Neural cell (in vitro differentiated cells): ENCODE data around the gene PRKACA. TPM values are rescaled to one million over a fixed set of nuclear protein-coding genes. Genes with fewer than 3 reads are reported as not detected.

Experiments
- H2AFZ ChIP-seq: fragments of 200-600, 300-800 bp; sonication (generic), shearing (Covaris generic); 2 replicates; pipeline ENCODE4 v1.6.0; 2014; ENCODE audit warnings: low read depth, mild to moderate bottlenecking, antibody characterized with exemption, low read length, moderate library complexity
- H3F3A ChIP-seq: fragments of 200-600 bp; shearing (Covaris generic); 2 replicates; pipeline ENCODE4 v1.6.1; 2016; ENCODE audit warnings: mild to moderate bottlenecking, moderate library complexity, mixed read lengths, antibody characterized with exemption, low read length; ENCODE audit not compliant: insufficient read depth, poor library complexity, severe bottlenecking
- H3K27ac ChIP-seq: fragments of 200-600, 300-800 bp; sonication (generic), shearing (Covaris generic); 2 replicates; pipeline ENCODE4 v1.5.1; 2014; ENCODE audit warnings: mild to moderate bottlenecking, low read length, moderate library complexity
- H3K27me3 ChIP-seq: fragments of 300-800, 200-600 bp; sonication (generic), shearing (Covaris generic); 2 replicates; pipeline ENCODE4 v1.6.0; 2014; ENCODE audit warnings: mild to moderate bottlenecking, low read depth, low read length, moderate library complexity; ENCODE audit not compliant: insufficient read depth
- H3K36me3 ChIP-seq: fragments of 300-800, 200-600 bp; sonication (generic), shearing (Covaris generic); 2 replicates; pipeline ENCODE4 v1.5.1; 2014; ENCODE audit warnings: mild to moderate bottlenecking, antibody characterized with exemption, low read length, moderate library complexity; ENCODE audit not compliant: insufficient read depth
- H3K4me2 ChIP-seq: fragments of 300-800, 200-600 bp; sonication (generic), shearing (Covaris generic); 2 replicates; pipeline ENCODE4 v1.6.0; 2014; ENCODE audit warnings: mild to moderate bottlenecking, low read length
- H3K4me3 ChIP-seq: fragments of 300-800, 200-600 bp; sonication (generic), shearing (Covaris generic); 2 replicates; pipeline ENCODE4 v1.5.1; 2014; ENCODE audit warnings: mild to moderate bottlenecking, low read length, moderate library complexity
- H3K79me2 ChIP-seq: fragments of 200-600 bp; shearing (Covaris generic); replicated peaks from 2 replicates; pipeline ENCODE4 v1.6.0; 2014; ENCODE audit warnings: mild to moderate bottlenecking, low read length, moderate library complexity; ENCODE audit not compliant: insufficient read depth
- H3K9ac ChIP-seq: fragments of 300-800, 200-600 bp; sonication (generic), shearing (Covaris generic); 2 replicates; pipeline ENCODE4 v1.6.1; 2016; ENCODE audit warnings: mild to moderate bottlenecking, low read length, mixed read lengths
- H3K9me2 ChIP-seq: fragments of 200-600 bp; shearing (Covaris generic); 2 replicates; pipeline ENCODE4 v1.6.1; 2016; ENCODE audit warnings: mild to moderate bottlenecking, low read length, mixed read lengths; ENCODE audit not compliant: insufficient read depth
- H3K9me3 ChIP-seq: fragments of 200-600, 300-800 bp; sonication (generic), shearing (Covaris generic); 2 replicates; pipeline ENCODE4 v1.6.1; 2016; ENCODE audit warnings: mild to moderate bottlenecking, mixed run types, low read length, moderate library complexity, mixed read lengths
- H4K20me1 ChIP-seq: fragments of 200-600 bp; shearing (Covaris generic); 2 replicates; pipeline ENCODE4 v1.6.1; 2016; ENCODE audit warnings: mild to moderate bottlenecking, mixed run types; ENCODE audit not compliant: insufficient read depth
- EP300 ChIP-seq: fragments of 450-650 bp; conservative IDR thresholded peaks from 2 replicates; pipeline ENCODE4 v1.6.1; 2014; ENCODE audit warnings: antibody characterized with exemption, mild to moderate bottlenecking, moderate library complexity; ENCODE audit not compliant: poor library complexity, severe bottlenecking
- EZH2 ChIP-seq: fragments of 200-600, 300-800 bp; shearing (Covaris generic), sonication (generic); IDR thresholded peaks from 2 replicates; pipeline ENCODE4 v1.6.1; 2014; ENCODE audit warnings: antibody characterized with exemption, low read length, borderline replicate concordance, mild to moderate bottlenecking; ENCODE audit not compliant: insufficient read depth, poor library complexity, severe bottlenecking
- MXI1 ChIP-seq: fragments of 450-650 bp; conservative IDR thresholded peaks from 2 replicates; pipeline ENCODE4 v1.6.1; 2014; ENCODE audit warnings: antibody characterized with exemption, mild to moderate bottlenecking; ENCODE audit not compliant: poor library complexity, severe bottlenecking
- POLR2AphosphoS5 ChIP-seq: IDR thresholded peaks from 2 replicates; pipeline ENCODE4 v1.6.1; 2012
- RAD21 ChIP-seq: fragments of 450-650 bp; conservative IDR thresholded peaks from 2 replicates; pipeline ENCODE4 v1.6.1; 2014; ENCODE audit warnings: antibody characterized with exemption, mild to moderate bottlenecking, moderate library complexity
- SMC3 ChIP-seq: fragments of 450-650 bp; conservative IDR thresholded peaks from 2 replicates; pipeline ENCODE4 v1.6.1; 2014; ENCODE audit warnings: antibody characterized with exemption, mild to moderate bottlenecking, moderate library complexity; ENCODE audit not compliant: poor library complexity
- TAF1 ChIP-seq: IDR thresholded peaks from 2 replicates; pipeline ENCODE4 v1.6.1; 2012; ENCODE audit warnings: low read depth
- polyA plus RNA-seq: library from polyadenylated mRNA; depleted of rRNA; stranded (reverse); fragments of >200 nt; gene quantifications from 2 replicates; pipeline ENCODE4 v1.2.3, GENCODE V29; 2014
- TF ChIP-seq, protein P1 (sequence below): IDR thresholded peaks from 2 replicates; pipeline ENCODE4 v1.6.1; 2012; ENCODE audit warnings: borderline replicate concordance
- TF ChIP-seq, protein P2 (sequence below): fragments of 450-650 bp; IDR thresholded peaks from 2 replicates; pipeline ENCODE4 v1.5.1; 2014; ENCODE audit warnings: antibody characterized with exemption, mild to moderate bottlenecking, moderate library complexity; ENCODE audit not compliant: poor library complexity, severe bottlenecking

PRKACA gene
- polyA plus RNA-seq, 1 donor from 2014 or later, result 11.7 TPM

DNA sequence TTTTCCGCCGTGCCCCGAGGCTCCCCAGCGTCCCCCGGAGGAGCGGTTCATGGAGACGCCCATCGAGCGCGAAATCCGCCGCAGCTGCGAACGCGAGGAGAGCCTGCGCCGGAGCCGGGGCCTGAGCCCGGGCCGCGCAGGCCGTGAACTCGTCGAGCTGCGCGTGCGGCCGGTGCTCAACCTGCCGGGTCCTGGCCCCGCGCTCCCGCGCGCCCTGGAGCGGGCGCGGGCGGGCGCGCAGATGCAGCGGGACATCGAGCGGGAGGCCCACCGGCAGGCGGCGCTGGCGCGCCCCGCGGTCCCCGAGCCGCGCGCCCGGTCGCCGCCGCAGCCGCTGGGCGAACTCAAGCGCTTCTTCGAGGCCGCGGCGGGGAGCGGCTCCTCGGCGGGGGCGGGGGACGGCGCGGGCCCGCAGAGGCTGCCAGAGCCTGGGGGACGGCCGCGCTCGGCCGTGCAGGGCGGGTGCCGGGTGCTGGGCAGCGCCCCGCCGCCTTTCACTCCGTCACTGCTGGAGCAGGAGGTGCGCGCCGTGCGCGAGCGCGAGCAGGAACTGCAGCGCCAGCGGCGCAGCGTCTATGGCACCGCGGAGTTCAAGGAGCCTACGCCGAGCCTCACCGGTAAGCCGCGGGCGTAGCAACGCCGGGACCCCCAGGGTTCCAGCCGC lies 44.2 kb downstream of the PRKACA start:
- no peaks in the 10 kb centered on the region for H3K36me3 ChIP-seq

DNA sequence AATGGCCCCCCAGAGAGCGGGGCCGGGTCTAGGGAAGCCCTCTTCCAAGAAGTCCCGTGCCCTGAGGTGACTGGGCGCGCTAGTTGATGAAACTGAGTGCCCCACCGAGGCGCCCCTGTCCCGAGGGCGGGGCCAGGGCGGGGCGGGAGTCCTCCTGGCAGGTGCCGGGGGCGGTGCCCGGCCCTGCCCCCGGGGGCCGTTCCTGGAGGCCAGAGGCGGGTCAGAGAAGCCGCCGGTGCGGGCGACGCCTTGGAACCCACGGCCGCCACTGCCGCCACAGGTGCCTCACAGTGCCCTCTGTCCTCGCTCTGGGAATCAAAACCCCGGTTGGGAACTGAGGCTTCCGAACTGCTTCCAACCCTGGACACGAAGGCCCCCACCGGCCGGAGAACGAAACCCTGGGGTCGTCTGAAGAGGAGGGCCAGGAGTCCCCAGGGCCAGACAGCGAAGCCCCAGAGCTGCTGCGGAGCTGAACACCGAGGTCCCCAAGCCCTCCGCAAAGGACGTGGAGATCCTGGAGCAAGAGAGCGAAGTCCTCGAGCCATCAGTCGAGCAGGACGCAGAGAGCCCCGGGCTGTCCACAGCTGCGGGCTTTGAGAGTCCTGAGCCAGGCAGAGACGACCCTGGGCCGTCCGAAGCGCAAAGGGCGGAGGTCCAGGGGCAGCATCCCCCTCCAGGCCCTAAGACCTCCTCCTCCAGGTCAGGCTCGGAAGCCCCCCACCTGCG lies 44.9 kb downstream of the PRKACA start, which contains the start of gene MISP3:
MISP3 (plus strand) TSS at position 252 of the 726 bp plus-strand sequence. CDS start 524 bp downstream, outside the sequence.
- peak within 1 kb of the TSS; percentile 53 for H3K27ac ChIP-seq
- no peaks in the 10 kb centered on the region for H3F3A ChIP-seq
- H3K4me3 ChIP-seq, result peak within 1 kb of the TSS; percentile 87
- H3K9me2 ChIP-seq, result no peaks in the 10 kb centered on the region
- no peaks in the 10 kb centered on the region for H3K36me3 ChIP-seq
- no peaks in the 10 kb centered on the region for H4K20me1 ChIP-seq
- H3K4me2 ChIP-seq, result no peak within 1 kb of the TSS
- H3K79me2 ChIP-seq, result no peaks in the 10 kb centered on the region
- H3K9ac ChIP-seq, result peak within 1 kb of the TSS; percentile 69
- H3K9me3 ChIP-seq, result no peaks in the 10 kb centered on the region
- H2AFZ ChIP-seq, result peak within 1 kb of the TSS; percentile 60
- peaks cover 15% of the 10 kb centered on the region for H3K27me3 ChIP-seq
- TF ChIP-seq, protein P1, sequence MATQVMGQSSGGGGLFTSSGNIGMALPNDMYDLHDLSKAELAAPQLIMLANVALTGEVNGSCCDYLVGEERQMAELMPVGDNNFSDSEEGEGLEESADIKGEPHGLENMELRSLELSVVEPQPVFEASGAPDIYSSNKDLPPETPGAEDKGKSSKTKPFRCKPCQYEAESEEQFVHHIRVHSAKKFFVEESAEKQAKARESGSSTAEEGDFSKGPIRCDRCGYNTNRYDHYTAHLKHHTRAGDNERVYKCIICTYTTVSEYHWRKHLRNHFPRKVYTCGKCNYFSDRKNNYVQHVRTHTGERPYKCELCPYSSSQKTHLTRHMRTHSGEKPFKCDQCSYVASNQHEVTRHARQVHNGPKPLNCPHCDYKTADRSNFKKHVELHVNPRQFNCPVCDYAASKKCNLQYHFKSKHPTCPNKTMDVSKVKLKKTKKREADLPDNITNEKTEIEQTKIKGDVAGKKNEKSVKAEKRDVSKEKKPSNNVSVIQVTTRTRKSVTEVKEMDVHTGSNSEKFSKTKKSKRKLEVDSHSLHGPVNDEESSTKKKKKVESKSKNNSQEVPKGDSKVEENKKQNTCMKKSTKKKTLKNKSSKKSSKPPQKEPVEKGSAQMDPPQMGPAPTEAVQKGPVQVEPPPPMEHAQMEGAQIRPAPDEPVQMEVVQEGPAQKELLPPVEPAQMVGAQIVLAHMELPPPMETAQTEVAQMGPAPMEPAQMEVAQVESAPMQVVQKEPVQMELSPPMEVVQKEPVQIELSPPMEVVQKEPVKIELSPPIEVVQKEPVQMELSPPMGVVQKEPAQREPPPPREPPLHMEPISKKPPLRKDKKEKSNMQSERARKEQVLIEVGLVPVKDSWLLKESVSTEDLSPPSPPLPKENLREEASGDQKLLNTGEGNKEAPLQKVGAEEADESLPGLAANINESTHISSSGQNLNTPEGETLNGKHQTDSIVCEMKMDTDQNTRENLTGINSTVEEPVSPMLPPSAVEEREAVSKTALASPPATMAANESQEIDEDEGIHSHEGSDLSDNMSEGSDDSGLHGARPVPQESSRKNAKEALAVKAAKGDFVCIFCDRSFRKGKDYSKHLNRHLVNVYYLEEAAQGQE, result no peak
- no peak for TF ChIP-seq EP300
- TF ChIP-seq TAF1, result no peak
- TF ChIP-seq, protein P2, sequence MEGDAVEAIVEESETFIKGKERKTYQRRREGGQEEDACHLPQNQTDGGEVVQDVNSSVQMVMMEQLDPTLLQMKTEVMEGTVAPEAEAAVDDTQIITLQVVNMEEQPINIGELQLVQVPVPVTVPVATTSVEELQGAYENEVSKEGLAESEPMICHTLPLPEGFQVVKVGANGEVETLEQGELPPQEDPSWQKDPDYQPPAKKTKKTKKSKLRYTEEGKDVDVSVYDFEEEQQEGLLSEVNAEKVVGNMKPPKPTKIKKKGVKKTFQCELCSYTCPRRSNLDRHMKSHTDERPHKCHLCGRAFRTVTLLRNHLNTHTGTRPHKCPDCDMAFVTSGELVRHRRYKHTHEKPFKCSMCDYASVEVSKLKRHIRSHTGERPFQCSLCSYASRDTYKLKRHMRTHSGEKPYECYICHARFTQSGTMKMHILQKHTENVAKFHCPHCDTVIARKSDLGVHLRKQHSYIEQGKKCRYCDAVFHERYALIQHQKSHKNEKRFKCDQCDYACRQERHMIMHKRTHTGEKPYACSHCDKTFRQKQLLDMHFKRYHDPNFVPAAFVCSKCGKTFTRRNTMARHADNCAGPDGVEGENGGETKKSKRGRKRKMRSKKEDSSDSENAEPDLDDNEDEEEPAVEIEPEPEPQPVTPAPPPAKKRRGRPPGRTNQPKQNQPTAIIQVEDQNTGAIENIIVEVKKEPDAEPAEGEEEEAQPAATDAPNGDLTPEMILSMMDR, result no peak
- TF ChIP-seq EZH2, result no peak
- TF ChIP-seq SMC3, result no peak
- no peak for TF ChIP-seq RAD21
- no peak for TF ChIP-seq POLR2AphosphoS5

More for the DNA sequence above, 44.2 kb downstream of the PRKACA start:
- no peaks in the 10 kb centered on the region for H3K9me3 ChIP-seq
- H3K79me2 ChIP-seq, result no peaks in the 10 kb centered on the region
- H3K4me2 ChIP-seq, result peak overlapping the region; percentile 84
- peak overlapping the region; percentile 69 for H3K9ac ChIP-seq
- no peaks in the 10 kb centered on the region for H4K20me1 ChIP-seq
- TF ChIP-seq POLR2AphosphoS5 (peak; percentile 22), RAD21 (no peak), MXI1 (peak; percentile 69), EZH2 (no peak), SMC3 (peak; percentile 65), EP300 (no peak), TAF1 (peak; percentile 36)
- TF ChIP-seq, protein P1, result peak; percentile 16
- TF ChIP-seq, protein P2, result peak; percentile 84
- peak overlapping the region; percentile 87 for H3K4me3 ChIP-seq
- no peaks in the 10 kb centered on the region for H3K9me2 ChIP-seq
- no peaks in the 10 kb centered on the region for H3F3A ChIP-seq
- peak overlapping the region; percentile 53 for H3K27ac ChIP-seq
- H2AFZ ChIP-seq, result peak overlapping the region; percentile 60
- H3K27me3 ChIP-seq, result peaks cover 15% of the 10 kb centered on the region
